GM06990 (cell line): Measurements from ENCODE around the gene MTX1.
"Not testable (repeated sequence)": the region's sequence is repeated elsewhere in the genome, so short reads cannot be mapped to it uniquely, and the experiment has no call there.

Experiments
- DNase-seq: peaks from one replicate; pipeline ENCODE4 v3.0.0-alpha.2; 2011; ENCODE audit not compliant: insufficient read length; ENCODE audit errors: extremely low read depth
- H3K27me3 ChIP-seq: replicated peaks from 2 replicates; pipeline ENCODE4 v1.6.0; 2011; ENCODE audit warnings: low read length; ENCODE audit not compliant: control insufficient read depth, insufficient read depth
- H3K36me3 ChIP-seq: 2 replicates; pipeline ENCODE4 v1.5.1; 2011; ENCODE audit warnings: low read length; ENCODE audit not compliant: control insufficient read depth, insufficient read depth
- H3K4me3 ChIP-seq: replicated peaks from 2 replicates; pipeline ENCODE4 v1.5.1; 2011; ENCODE audit warnings: low read depth, mild to moderate bottlenecking, control low read depth, low read length
- CTCF ChIP-seq: IDR thresholded peaks from 2 replicates; pipeline ENCODE4 v1.5.1; 2011; ENCODE audit warnings: low read length, control low read depth, mild to moderate bottlenecking, inconsistent platforms; ENCODE audit not compliant: insufficient read depth, poor library complexity, severe bottlenecking

MTX1 gene

GRCh38 chr1:155244368-155245162, 36.1 kb downstream of the MTX1 start:
- Histone ChIP-seq H3K4me3 (peak overlapping the region; percentile 71), H3K36me3 (no peaks in the 10 kb centered on the region; the same call in 1 of the 2 replicates), H3K27me3 (no peaks in the 10 kb centered on the region)
- peak; percentile 95 for DNase-seq
- peak; percentile 37 for TF ChIP-seq CTCF

GRCh38 chr1:155245163-155245524, 36.6 kb downstream of the MTX1 start:
- no peak for TF ChIP-seq CTCF
- H3K36me3 ChIP-seq = no peaks in the 10 kb centered on the region; the same call in 1 of the 2 replicates
- peak overlapping the region; percentile 71 for H3K4me3 ChIP-seq
- DNase-seq = no peak
- no peaks in the 10 kb centered on the region for H3K27me3 ChIP-seq

- H3K36me3 ChIP-seq, H3K27me3 ChIP-seq, DNase-seq, H3K4me3 ChIP-seq: not testable (repeated sequence)
These were observed 38.3 kb downstream of the MTX1 start for GRCh38 chr1:155246796-155247195.

GRCh38 chr1:155247667-155248553, 39.4 kb downstream of the MTX1 start:
- no peak for DNase-seq
- TF ChIP-seq CTCF = no peak
- Histone ChIP-seq H3K4me3 (no peak overlapping the region), H3K36me3 (no peaks in the 10 kb centered on the region; the same call in 1 of the 2 replicates), H3K27me3 (no peaks in the 10 kb centered on the region)

GRCh38 chr1:155250246-155250632, 41.7 kb downstream of the MTX1 start:
- DNase-seq = no peak
- TF ChIP-seq CTCF = no peak
- H3K27me3 ChIP-seq = no peaks in the 10 kb centered on the region
- no peaks in the 10 kb centered on the region; the same call in 1 of the 2 replicates for H3K36me3 ChIP-seq
- peak overlapping the region; percentile 73 for H3K4me3 ChIP-seq

- peak; percentile 100 for TF ChIP-seq CTCF
- no peaks in the 10 kb centered on the region; the same call in 1 of the 2 replicates for H3K36me3 ChIP-seq
- no peaks in the 10 kb centered on the region for H3K27me3 ChIP-seq
- peak overlapping the region; percentile 73 for H3K4me3 ChIP-seq
- DNase-seq = peak; percentile 90
These were observed 42.3 kb downstream of the MTX1 start for GRCh38 chr1:155250633-155251449.
